H1 (cell line): ENCODE measurements around the gene ALOX12. TPM values are rescaled to one million over a fixed set of nuclear protein-coding genes. Genes with fewer than 3 reads are reported as not detected.
"Not testable (repeated sequence)": the region's sequence is repeated elsewhere in the genome, so short reads cannot be mapped to it uniquely, and the experiment has no call there.

Source experiments
- CTCF ChIA-PET: fragments of 300-600 bp; sonication (Branson Sonifier 250); formaldehyde crosslinking; loops from one replicate; lab custom pipeline; 2021; ENCODE audit not compliant: partially characterized antibody; lab: Charles Lee
- POLR2A ChIA-PET: fragments of 300-600 bp; sonication (Branson Sonifier 250); formaldehyde crosslinking; loops from one replicate; lab custom pipeline; 2021; ENCODE audit warnings: inconsistent platforms; ENCODE audit not compliant: partially characterized antibody; lab: Charles Lee
- DNase-seq, 2 experiments: peaks; one replicate each; pipeline versions ENCODE4 v3.0.0 to v3.0.0-alpha.2; 2010 to 2022; ENCODE audit warnings: low spot score in 2 of 2, low read depth in 1 of 2, mixed read lengths in 1 of 2
- FAIRE-seq: peaks from 2 replicates; lab custom pipeline; 2011; peaks lifted over from hg19 to GRCh38; lab: Jason Lieb, UNC
- H2AFZ ChIP-seq: 2 replicates; pipeline ENCODE4 v1.8.1; 2012; ENCODE audit warnings: low read length, inconsistent platforms
- H2AK5ac ChIP-seq: 2 replicates; pipeline ENCODE4 v1.6.1; 2013; ENCODE audit warnings: low read depth, low read length
- H2BK120ac ChIP-seq: replicated peaks from 2 replicates; pipeline ENCODE3; 2013; ENCODE audit warnings: low read depth, low read length, inconsistent platforms
- H2BK12ac ChIP-seq: 2 replicates; pipeline ENCODE4 v1.6.1; 2013; ENCODE audit warnings: low read depth, low read length
- H2BK15ac ChIP-seq: 2 replicates; pipeline ENCODE4 v1.6.1; 2013; ENCODE audit warnings: low read length
- H2BK20ac ChIP-seq: 2 replicates; pipeline ENCODE4 v1.6.1; 2013; ENCODE audit warnings: low read length
- H2BK5ac ChIP-seq: 2 replicates; pipeline ENCODE4 v1.6.1; 2013; ENCODE audit warnings: low read depth, low read length
- H3K14ac ChIP-seq: 2 replicates; pipeline ENCODE4 v1.6.1; 2013; ENCODE audit warnings: inconsistent platforms; ENCODE audit not compliant: insufficient read length
- H3K18ac ChIP-seq: 2 replicates; pipeline ENCODE4 v1.6.1; 2013; ENCODE audit warnings: low read length; ENCODE audit errors: extremely low read depth
- H3K23ac ChIP-seq: 2 replicates; pipeline ENCODE4 v1.6.1; 2013; ENCODE audit warnings: inconsistent platforms; ENCODE audit not compliant: insufficient read length
- H3K23me2 ChIP-seq: 2 replicates; pipeline ENCODE4 v1.6.1; 2013; ENCODE audit warnings: low read depth, low read length
- H3K27ac ChIP-seq: 2 replicates; pipeline ENCODE4 v1.6.1; 2011; ENCODE audit warnings: low read depth, low read length, inconsistent platforms
- H3K27me3 ChIP-seq, 4 experiments: replicated peaks in 1 of 4; 1 replicate in 1 of 4; 2 replicates in 3 of 4; pipeline versions ENCODE4 v1.6.1 to v1.8.1; 2011 to 2013; ENCODE audit warnings: low read length in 3 of 4, mild to moderate bottlenecking in 3 of 4, inconsistent platforms in 2 of 4, mixed read lengths in 2 of 4, moderate library complexity in 1 of 4; ENCODE audit not compliant: control insufficient read depth in 3 of 4, insufficient read depth in 3 of 4; ENCODE audit errors: extremely low read depth in 1 of 4
- H3K36me3 ChIP-seq, 4 experiments: 2 replicates each; pipeline versions ENCODE4 v1.6.1 to v1.8.1; 2011 to 2013; ENCODE audit warnings: mild to moderate bottlenecking in 4 of 4, low read length in 3 of 4, moderate library complexity in 2 of 4, control low read depth in 1 of 4, inconsistent platforms in 1 of 4; ENCODE audit not compliant: insufficient read depth in 4 of 4, control insufficient read depth in 2 of 4
- H3K4ac ChIP-seq: replicated peaks from 2 replicates; pipeline ENCODE3; 2013; ENCODE audit warnings: low read length, low read depth, mixed read lengths, inconsistent platforms; ENCODE audit not compliant: insufficient read length
- H3K4me1 ChIP-seq, 4 experiments: replicated peaks in 1 of 4; 1 replicate in 1 of 4; 2 replicates in 3 of 4; pipeline versions ENCODE4 v1.6.1 to v1.8.1; 2011 to 2013; ENCODE audit warnings: low read length in 3 of 4, inconsistent platforms in 2 of 4, mixed read lengths in 1 of 4; ENCODE audit not compliant: insufficient read depth in 4 of 4, control insufficient read depth in 3 of 4
- H3K4me2 ChIP-seq, 2 experiments: 2 replicates each; pipeline versions ENCODE4 v1.6.1 to v1.8.1; 2011 to 2013; ENCODE audit warnings: low read depth in 2 of 2, low read length in 2 of 2, control low read depth in 1 of 2, inconsistent platforms in 1 of 2, mild to moderate bottlenecking in 1 of 2; ENCODE audit not compliant: insufficient read depth in 1 of 2
- H3K4me3 ChIP-seq, 4 experiments: fragments of 200-600, 300-600 bp in 1 of 4; sonication (generic), shearing (Covaris generic), sonication (Bioruptor Twin) in 1 of 4; 2 replicates each; pipeline versions ENCODE4 v1.5.1 to v1.8.1; 2011 to 2016; ENCODE audit warnings: low read length in 4 of 4, low read depth in 3 of 4, control low read depth in 2 of 4, inconsistent platforms in 2 of 4, mild to moderate bottlenecking in 2 of 4, mixed read lengths in 1 of 4, moderate library complexity in 1 of 4; ENCODE audit not compliant: insufficient read depth in 2 of 4; ENCODE audit errors: extremely low read depth in 1 of 4
- H3K56ac ChIP-seq: replicated peaks from 2 replicates; pipeline ENCODE3; 2013; ENCODE audit warnings: low read depth, mild to moderate bottlenecking, mixed read lengths, low read length, inconsistent platforms; ENCODE audit not compliant: insufficient read length
- H3K79me1 ChIP-seq: 2 replicates; pipeline ENCODE4 v1.6.1; 2013; ENCODE audit warnings: low read depth, low read length, control low read depth
- H3K79me2 ChIP-seq, 2 experiments: 2 replicates each; pipeline versions ENCODE4 v1.6.1 to v1.8.1; 2012 to 2013; ENCODE audit warnings: low read length in 2 of 2, mild to moderate bottlenecking in 2 of 2, inconsistent platforms in 1 of 2; ENCODE audit not compliant: insufficient read depth in 2 of 2, control insufficient read depth in 1 of 2
- H3K9ac ChIP-seq, 4 experiments: replicated peaks in 1 of 4; 1 replicate in 1 of 4; 2 replicates in 3 of 4; pipeline versions ENCODE4 v1.6.1 to v1.8.1; 2011 to 2013; ENCODE audit warnings: low read depth in 3 of 4, low read length in 3 of 4, control low read depth in 2 of 4, mild to moderate bottlenecking in 2 of 4, moderate library complexity in 2 of 4, inconsistent platforms in 1 of 4; ENCODE audit errors: extremely low read depth in 1 of 4
- H3K9me3 ChIP-seq, 2 experiments: 2 replicates each; pipeline versions ENCODE4 v1.6.1 to v1.8.1; 2012 to 2013; ENCODE audit warnings: mild to moderate bottlenecking in 2 of 2, moderate library complexity in 2 of 2, control low read depth in 1 of 2, inconsistent platforms in 1 of 2, low read depth in 1 of 2, low read length in 1 of 2, mixed read lengths in 1 of 2; ENCODE audit not compliant: insufficient read depth in 2 of 2
- H4K20me1 ChIP-seq, 2 experiments: replicated peaks in 1 of 2; 2 replicates each; pipeline versions ENCODE3 to v1.8.1; 2011 to 2013; ENCODE audit warnings: inconsistent platforms in 2 of 2, low read length in 2 of 2, mild to moderate bottlenecking in 1 of 2; ENCODE audit not compliant: insufficient read depth in 2 of 2, control insufficient read depth in 1 of 2
- H4K5ac ChIP-seq: 2 replicates; pipeline ENCODE4 v1.6.1; 2013; ENCODE audit warnings: low read length, low read depth, mixed read lengths, inconsistent platforms; ENCODE audit not compliant: insufficient read length
- H4K8ac ChIP-seq: 2 replicates; pipeline ENCODE4 v1.8.0; 2013; ENCODE audit warnings: mild to moderate bottlenecking, moderate library complexity, low read length, inconsistent platforms; ENCODE audit not compliant: insufficient read depth; ENCODE audit errors: extremely low read depth
- H4K91ac ChIP-seq: replicated peaks from 2 replicates; pipeline ENCODE3; 2013; ENCODE audit warnings: low read length, mixed read lengths, inconsistent platforms; ENCODE audit not compliant: insufficient read length
- WGBS, 2 experiments: shearing (Covaris generic) in 1 of 2; methylation state at CpG; one replicate each; pipeline versions ENCODE4 v1.1.6 to v1.1.7; 2013 to 2015; ENCODE audit warnings: low lambda C conversion rate in 2 of 2, mixed read lengths in 2 of 2, inconsistent platforms in 1 of 2, low coverage in 1 of 2, missing lambda C conversion rate in 1 of 2; ENCODE audit not compliant: insufficient replicate concordance in 2 of 2, insufficient coverage in 1 of 2, insufficient read length in 1 of 2; ENCODE audit errors: extremely low coverage in 1 of 2, missing lambda C conversion rate in 1 of 2; 5-methylcytosine and 5-hydroxymethylcytosine counted together
- polyA plus RNA-seq, 7 experiments: library from polyadenylated mRNA; depleted of rRNA in 3 of 7; stranded (reverse) in 5 of 7; unstranded in 2 of 7; fragments of >200 nt in 5 of 7; fragments of 200-250 nt in 2 of 7; gene quantifications; 1 replicate in 5 of 7; 2 replicates in 1 of 7; 4 replicates in 1 of 7; pipeline versions ENCODE4 v1.2.1 to v1.2.3, GENCODE V29; 2011 to 2013; ENCODE audit warnings: missing spikeins in 2 of 7, mixed read lengths in 2 of 7
- total RNA-seq: library from RNA; stranded (reverse); fragmentation: NEBNext Ultra II Directional; extraction: Animal tissue kit (Norgen Biotek cat#: 25700); gene quantifications from 2 replicates; pipeline ENCODE4 v1.2.1, GENCODE V29; 2021

The ALOX12 gene
- total and polyA plus RNA-seq, 2 of the 8 experiments (the other 6 are each of a cell fraction or from before 2014, with no cell fraction given), result 1.4 to 2.0 TPM

DNA sequence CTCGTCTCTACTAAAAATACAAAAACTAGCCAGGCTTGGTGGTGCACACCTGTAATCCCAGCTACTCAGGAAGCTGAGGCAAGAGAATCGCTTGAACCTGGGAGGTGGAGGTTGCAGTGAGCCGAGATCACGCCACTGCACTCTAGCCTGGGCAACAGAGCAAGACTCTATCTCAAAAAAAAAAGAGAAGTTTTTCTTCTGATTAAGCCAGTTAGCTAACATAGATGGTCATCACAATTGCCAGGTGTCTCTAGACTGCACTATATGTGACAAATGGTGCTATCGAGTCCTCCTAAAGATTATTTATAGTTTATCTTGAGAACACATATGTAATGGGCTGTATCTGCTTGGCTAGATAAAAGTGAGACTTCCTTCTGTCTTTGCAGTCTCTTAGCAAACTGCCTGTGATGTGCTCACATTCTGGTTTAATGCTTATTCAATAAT lies 2.2 kb upstream of the ALOX12 start:
- H3K4me1 ChIP-seq, H3K4ac ChIP-seq, H4K8ac ChIP-seq, H2BK12ac ChIP-seq, H3K79me1 ChIP-seq, H2AK5ac ChIP-seq, H3K23ac ChIP-seq, H2BK5ac ChIP-seq, H3K36me3 ChIP-seq, H3K27ac ChIP-seq, POLR2A ChIA-PET, H2BK15ac ChIP-seq, H3K14ac ChIP-seq, FAIRE-seq, H2AFZ ChIP-seq, H4K91ac ChIP-seq, H3K18ac ChIP-seq, H2BK120ac ChIP-seq, H3K56ac ChIP-seq, H3K4me3 ChIP-seq, H3K79me2 ChIP-seq, H3K9ac ChIP-seq, DNase-seq, H4K20me1 ChIP-seq, H2BK20ac ChIP-seq, H3K4me2 ChIP-seq, H4K5ac ChIP-seq, H3K9me3 ChIP-seq: not testable (repeated sequence)
- CTCF ChIA-PET, result interaction anchor here (1.2 to 1.4 kb wide), 4 partner anchors 9 to 99 kb away, joined by 3 to 6 read pairs (median 4); no protein-coding TSS in a partner anchor
- whole genome bisulfite sequencing, 2 experiments, result 86% methylated on average over 5 of the region's 5 CpGs; no CpG with 5 or more reads in 1 of the 2 experiments
- Histone ChIP-seq H3K27me3 (peaks cover 2 to 39% (median 25%) of the 10 kb centered on the region in 4 experiments), H3K23me2 (peaks cover 10% of the 10 kb centered on the region; the same call in 1 of the 2 replicates)
